Activated CD4-positive, alpha-beta memory T cell treated with anti-CD3 and anti-CD28 coated beads for 36 hours (primary cell): ENCODE data around the gene NDUFAF5. TPM values are rescaled to one million over a fixed set of nuclear protein-coding genes. Genes with fewer than 3 reads are reported as not detected.

ENCODE experiments used
- CTCF ChIA-PET: fragments of 350-600 bp; sonication (Branson Sonifier 250); formaldehyde crosslinking; loops from one replicate; lab custom pipeline; 2021; ENCODE audit warnings: antibody characterized with exemption, inconsistent platforms; lab: Charles Lee
- POLR2A ChIA-PET: fragments of 350-600 bp; sonication (Branson Sonifier 250); formaldehyde crosslinking; loops from one replicate; lab custom pipeline; 2021; ENCODE audit warnings: antibody characterized with exemption; lab: Charles Lee
- DNase-seq: peaks from one replicate; pipeline ENCODE4 v3.0.0-alpha.2; 2020
- H3K27ac Mint-ChIP-seq: one replicate; pipeline ENCODE4 v1.8.0; 2021; ENCODE audit warnings: mixed read lengths
- H3K27me3 Mint-ChIP-seq: one replicate; pipeline ENCODE4 v1.8.0; 2021; ENCODE audit warnings: mixed read lengths
- H3K36me3 Mint-ChIP-seq: one replicate; pipeline ENCODE4 v1.8.0; 2021; ENCODE audit warnings: mixed read lengths
- H3K4me1 Mint-ChIP-seq: one replicate; pipeline ENCODE4 v1.8.0; 2021; ENCODE audit warnings: low read depth, mixed read lengths
- H3K4me3 Mint-ChIP-seq: one replicate; pipeline ENCODE4 v1.8.0; 2021; ENCODE audit warnings: mild to moderate bottlenecking, mixed read lengths
- H3K9me3 Mint-ChIP-seq: one replicate; pipeline ENCODE4 v1.8.0; 2021; ENCODE audit warnings: mixed read lengths
- intact Hi-C: fragments of 100-400 bp; cut with micrococcal nuclease; formaldehyde crosslinking; loops from one replicate; pipeline ENCODE4 v1.15.1; 2023
- total RNA-seq, 2 experiments: library from RNA; stranded (reverse); gene quantifications; one replicate each; pipeline ENCODE4 v1.2.3, GENCODE V29; 2021

Gene NDUFAF5
- total RNA-seq, 2 experiments from 2014 or later, result 23.8 to 28.3 TPM

GRCh38 chr20:13783528-13783927, 1.3 kb upstream of the NDUFAF5 start:
- intact Hi-C loops, result loop anchor here (10.0 kb wide), 1 partner anchor 559 kb away; the partner anchor contains the start of gene ISM1
- peaks cover 56% of the 10 kb centered on the region for H3K4me1 Mint-ChIP-seq
- peak overlapping the region; percentile 23 for H3K4me3 Mint-ChIP-seq
- H3K27ac Mint-ChIP-seq, result no peak overlapping the region
- no peaks in the 10 kb centered on the region for H3K9me3 Mint-ChIP-seq
- H3K27me3 Mint-ChIP-seq, result no peaks in the 10 kb centered on the region
- DNase-seq, result no peak
- ChIA-PET POLR2A (no interaction called here), CTCF (interaction anchor here (0.9 to 2.6 kb wide), 2 partner anchors 12 to 237 kb away, joined by 4 to 22 read pairs; no protein-coding TSS in a partner anchor)
- H3K36me3 Mint-ChIP-seq, result peaks cover 39% of the 10 kb centered on the region

GRCh38 chr20:13784271-13784892, 446 bp upstream of the NDUFAF5 start:
- ChIA-PET POLR2A (interaction anchor here (1.2 to 1.3 kb wide), 5 partner anchors 8 to 14 kb away, joined by 3 to 4 read pairs (median 3); no protein-coding TSS in a partner anchor), CTCF (interaction anchor here (0.9 to 2.6 kb wide), 4 partner anchors 12 to 238 kb away, joined by 3 to 22 read pairs (median 4); no protein-coding TSS in a partner anchor)
- Mint-ChIP-seq H3K9me3 (no peaks in the 10 kb centered on the region), H3K4me3 (peak overlapping the region; percentile 91), H3K27me3 (no peaks in the 10 kb centered on the region), H3K36me3 (peaks cover 39% of the 10 kb centered on the region), H3K27ac (peak overlapping the region; percentile 93), H3K4me1 (peaks cover 54% of the 10 kb centered on the region)
- intact Hi-C loops, result loop anchor here (1.0 to 10.0 kb wide), 4 partner anchors 12 to 560 kb away; partner anchors contain the start of gene ISM1
- no peak for DNase-seq

GRCh38 chr20:13786143-13786828, 1.5 kb downstream of the NDUFAF5 start:
- ChIA-PET POLR2A (no interaction called here), CTCF (interaction anchor here (1.2 to 1.4 kb wide), 3 partner anchors 10 to 175 kb away, joined by 3 to 6 read pairs (median 4); no protein-coding TSS in a partner anchor)
- Mint-ChIP-seq H3K36me3 (peaks cover 43% of the 10 kb centered on the region), H3K4me3 (peak overlapping the region; percentile 91), H3K27ac (peak overlapping the region; percentile 73), H3K27me3 (no peaks in the 10 kb centered on the region), H3K9me3 (no peaks in the 10 kb centered on the region), H3K4me1 (peaks cover 42% of the 10 kb centered on the region)
- intact Hi-C loops, result loop anchor here (5.0 to 10.0 kb wide), 2 partner anchors 329 to 561 kb away; partner anchors contain the start of gene ISM1
- no peak for DNase-seq

GRCh38 chr20:13788167-13788834, 3.5 kb downstream of the NDUFAF5 start:
- Mint-ChIP-seq H3K9me3 (no peaks in the 10 kb centered on the region), H3K27ac (no peak overlapping the region), H3K36me3 (peaks cover 31% of the 10 kb centered on the region), H3K4me3 (no peak overlapping the region), H3K4me1 (peaks cover 30% of the 10 kb centered on the region), H3K27me3 (no peaks in the 10 kb centered on the region)
- intact Hi-C loops, result loop anchor here (5.0 to 10.0 kb wide), 2 partner anchors 331 to 564 kb away; partner anchors contain the start of gene ISM1
- CTCF ChIA-PET, result interaction anchor here (0.7 to 2.1 kb wide), 11 partner anchors 9 to 465 kb away, joined by 3 to 10 read pairs (median 4); no protein-coding TSS in a partner anchor
- POLR2A ChIA-PET, result interaction anchor here (1.4 kb wide), 1 partner anchor 18 kb away, joined by 3 read pairs; no protein-coding TSS in a partner anchor
- DNase-seq, result peak; percentile 44

GRCh38 chr20:13790708-13791107, 5.9 kb downstream of the NDUFAF5 start:
- Mint-ChIP-seq H3K4me3 (no peak overlapping the region), H3K4me1 (peaks cover 20% of the 10 kb centered on the region), H3K36me3 (peaks cover 29% of the 10 kb centered on the region), H3K27me3 (no peaks in the 10 kb centered on the region), H3K9me3 (no peaks in the 10 kb centered on the region), H3K27ac (no peak overlapping the region)
- intact Hi-C loops, result no loop called here
- no peak for DNase-seq
- CTCF ChIA-PET, result no interaction called here
- POLR2A ChIA-PET, result no interaction called here

GRCh38 chr20:13791540-13792459, 7.0 kb downstream of the NDUFAF5 start:
- no peak for DNase-seq
- H3K4me3 Mint-ChIP-seq, result no peak overlapping the region
- H3K9me3 Mint-ChIP-seq, result no peaks in the 10 kb centered on the region
- intact Hi-C loops, result no loop called here
- H3K36me3 Mint-ChIP-seq, result peaks cover 34% of the 10 kb centered on the region
- H3K4me1 Mint-ChIP-seq, result peaks cover 9% of the 10 kb centered on the region
- no peak overlapping the region for H3K27ac Mint-ChIP-seq
- ChIA-PET POLR2A (no interaction called here), CTCF (interaction anchor here (2.1 kb wide), 1 partner anchor 20 kb away, joined by 13 read pairs; no protein-coding TSS in a partner anchor)
- H3K27me3 Mint-ChIP-seq, result no peaks in the 10 kb centered on the region

- H3K4me3 Mint-ChIP-seq, result no peak overlapping the region
- peaks cover 31% of the 10 kb centered on the region for H3K36me3 Mint-ChIP-seq
- ChIA-PET CTCF (interaction anchor here (1.0 to 2.1 kb wide), 2 partner anchors 21 to 27 kb away, joined by 4 to 13 read pairs; no protein-coding TSS in a partner anchor), POLR2A (interaction anchor here (1.1 kb wide), 1 partner anchor 8 kb away, joined by 3 read pairs; the partner anchor contains the start of genes ESF1 and NDUFAF5)
- DNase-seq, result no peak
- intact Hi-C loops, result no loop called here
- H3K27ac Mint-ChIP-seq, result no peak overlapping the region
- peaks cover 2% of the 10 kb centered on the region for H3K4me1 Mint-ChIP-seq
- no peaks in the 10 kb centered on the region for H3K9me3 Mint-ChIP-seq
- H3K27me3 Mint-ChIP-seq, result no peaks in the 10 kb centered on the region
Observed at GRCh38 chr20:13793001-13793400, 8.2 kb downstream of the NDUFAF5 start.

- H3K4me1 Mint-ChIP-seq, result no peaks in the 10 kb centered on the region
- POLR2A ChIA-PET, result no interaction called here
- H3K4me3 Mint-ChIP-seq, result no peak overlapping the region
- H3K9me3 Mint-ChIP-seq, result no peaks in the 10 kb centered on the region
- DNase-seq, result no peak
- intact Hi-C loops, result no loop called here
- CTCF ChIA-PET, result interaction anchor here (1.5 kb wide), 1 partner anchor 23 kb away, joined by 5 read pairs; no protein-coding TSS in a partner anchor
- H3K27ac Mint-ChIP-seq, result no peak overlapping the region
- no peaks in the 10 kb centered on the region for H3K27me3 Mint-ChIP-seq
- H3K36me3 Mint-ChIP-seq, result peaks cover 36% of the 10 kb centered on the region
Observed at GRCh38 chr20:13794667-13795066, 9.8 kb downstream of the NDUFAF5 start.

- intact Hi-C loops, result no loop called here
- H3K27ac Mint-ChIP-seq, result no peak overlapping the region
- H3K4me1 Mint-ChIP-seq, result no peaks in the 10 kb centered on the region
- no peaks in the 10 kb centered on the region for H3K9me3 Mint-ChIP-seq
- no peak overlapping the region for H3K4me3 Mint-ChIP-seq
- CTCF ChIA-PET, result interaction anchor here (1.7 to 2.2 kb wide), 3 partner anchors 11 to 27 kb away, joined by 4 to 6 read pairs (median 6); no protein-coding TSS in a partner anchor
- H3K27me3 Mint-ChIP-seq, result no peaks in the 10 kb centered on the region
- POLR2A ChIA-PET, result no interaction called here
- no peak for DNase-seq
- peaks cover 38% of the 10 kb centered on the region for H3K36me3 Mint-ChIP-seq
Observed at GRCh38 chr20:13799040-13799439, 14.2 kb downstream of the NDUFAF5 start.

- intact Hi-C loops, result no loop called here
- H3K27me3 Mint-ChIP-seq, result no peaks in the 10 kb centered on the region
- H3K9me3 Mint-ChIP-seq, result no peaks in the 10 kb centered on the region
- no peak overlapping the region for H3K4me3 Mint-ChIP-seq
- no peaks in the 10 kb centered on the region for H3K4me1 Mint-ChIP-seq
- H3K36me3 Mint-ChIP-seq, result peaks cover 36% of the 10 kb centered on the region
- peak overlapping the region; percentile 3 for H3K27ac Mint-ChIP-seq
- POLR2A ChIA-PET, result no interaction called here
- no peak for DNase-seq
- CTCF ChIA-PET, result interaction anchor here (0.6 to 2.2 kb wide), 4 partner anchors 9 to 19 kb away, joined by 3 to 6 read pairs (median 4); no protein-coding TSS in a partner anchor
Observed at GRCh38 chr20:13799974-13800373, 15.1 kb downstream of the NDUFAF5 start.
